RWPE1 (cell line): ENCODE results near the gene APOL2.

ENCODE experiments used
- CTCF ChIA-PET: fragments of 350-600 bp; sonication (Branson Sonifier 250); formaldehyde crosslinking; extraction: SDS; loops from one replicate; lab custom pipeline; 2021; lab: Yijun Ruan, JAX
- POLR2A ChIA-PET: fragments of 400-600 bp; formaldehyde crosslinking; extraction: SDS; loops from one replicate; lab custom pipeline; 2020; ENCODE audit warnings: antibody characterized with exemption; ENCODE audit not compliant: low non-redundant PET; lab: Yijun Ruan, JAX
- DNase-seq: peaks from one replicate; pipeline ENCODE4 v3.0.0; 2012; ENCODE audit warnings: low spot score
- H3K27ac ChIP-seq: fragments of 450-650 bp; 2 replicates; pipeline ENCODE4 v1.5.1; 2017
- CTCF ChIP-seq: fragments of 450-650 bp; conservative IDR thresholded peaks from 2 replicates; pipeline ENCODE4 v1.5.1; 2017; ENCODE audit warnings: low read depth, mild to moderate bottlenecking

The APOL2 gene

DNA sequence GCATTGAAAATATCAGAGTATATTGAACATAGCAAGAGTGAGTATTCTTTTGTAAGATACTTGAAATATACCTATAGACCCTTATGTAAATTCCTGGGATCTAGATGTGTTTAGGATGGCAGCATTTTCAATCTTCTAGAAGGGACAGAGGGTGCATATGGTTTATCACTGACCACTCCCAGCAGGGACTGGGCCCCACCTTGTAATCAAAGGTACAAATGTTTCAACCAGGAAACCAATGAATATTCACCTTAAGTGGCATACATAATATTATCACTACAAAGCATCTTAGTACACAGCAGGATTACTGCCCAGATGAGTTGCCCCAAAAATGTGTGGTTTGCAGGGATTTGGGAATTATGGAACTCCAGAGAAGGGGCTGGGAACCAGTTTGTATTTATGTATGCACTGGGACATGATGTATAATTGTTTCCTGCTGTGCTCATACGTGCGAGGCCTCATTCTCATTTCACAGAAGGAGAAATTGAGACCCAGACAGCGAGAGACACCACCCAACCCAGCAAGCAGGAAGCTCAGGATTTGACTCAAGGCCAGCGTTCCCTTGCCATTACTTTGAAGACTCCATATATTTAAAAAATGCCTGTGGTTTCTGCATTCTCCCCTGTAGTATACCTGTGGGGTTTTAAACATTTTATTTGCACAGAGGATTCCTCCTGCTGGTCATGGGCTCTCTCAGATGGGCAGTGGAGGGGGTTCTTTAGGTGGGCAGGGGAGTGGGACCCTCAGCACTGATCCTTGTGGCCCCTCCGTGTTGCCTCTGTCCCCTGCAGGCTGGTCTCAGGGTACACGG is 42.9 kb downstream of the APOL2 start:
- no peak for DNase-seq
- CTCF ChIA-PET, result no interaction called here
- no peak overlapping the region for H3K27ac ChIP-seq
- no peak for TF ChIP-seq CTCF
- POLR2A ChIA-PET, result no interaction called here

DNA sequence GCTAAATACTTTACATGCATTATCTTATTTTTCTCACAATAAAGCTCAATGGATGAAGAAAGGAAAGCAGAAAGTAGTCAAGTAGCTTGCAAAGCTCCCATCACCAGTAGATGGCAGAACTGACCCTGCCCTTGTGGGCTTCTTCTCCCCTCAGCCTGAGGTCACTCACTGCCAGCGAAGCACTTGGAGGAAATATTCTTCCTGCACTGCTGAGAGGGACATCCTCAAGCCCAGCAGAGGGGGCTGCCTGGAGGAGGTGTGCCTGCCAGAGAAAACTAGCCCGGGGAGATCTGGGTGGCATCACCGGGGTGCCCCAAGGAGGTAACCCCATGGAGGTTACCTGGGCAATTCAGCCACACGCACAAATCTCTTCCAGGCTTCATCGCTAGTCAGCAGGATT is 44.4 kb downstream of the APOL2 start:
- ChIA-PET POLR2A (no interaction called here), CTCF (interaction anchor here (0.6 kb wide), 1 partner anchor 293 kb away, joined by 6 read pairs; no protein-coding TSS in a partner anchor)

DNA sequence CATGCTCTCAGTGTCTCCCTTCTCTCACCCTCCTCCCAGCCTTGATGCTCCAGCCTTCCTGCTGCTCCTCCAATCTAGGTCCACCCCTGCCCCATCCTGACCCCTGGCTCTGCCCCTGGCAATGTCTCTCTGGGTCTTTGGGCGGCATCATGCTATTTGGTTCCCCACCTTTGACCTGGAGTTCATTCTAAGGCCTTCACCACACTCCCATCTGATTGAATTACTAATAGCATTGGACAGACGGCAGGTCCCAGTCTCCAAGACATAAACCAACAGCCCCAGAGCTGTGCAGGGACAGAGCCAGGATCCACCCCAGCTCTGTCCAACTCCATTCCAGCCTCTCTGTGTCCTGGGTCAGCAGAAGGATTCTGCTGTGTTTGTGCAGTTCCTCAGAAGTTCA is 44.9 kb downstream of the APOL2 start:
- DNase-seq, result no peak
- POLR2A ChIA-PET, result no interaction called here
- CTCF ChIA-PET, result interaction anchor here (0.6 kb wide), 1 partner anchor 294 kb away, joined by 6 read pairs; no protein-coding TSS in a partner anchor
- TF ChIP-seq CTCF, result no peak
- no peak overlapping the region for H3K27ac ChIP-seq

More for the DNA sequence above, 44.4 kb downstream of the APOL2 start:
- peak; percentile 51 for TF ChIP-seq CTCF
- no peak for DNase-seq
- no peak overlapping the region for H3K27ac ChIP-seq

- POLR2A ChIA-PET, result no interaction called here
- no peak overlapping the region for H3K27ac ChIP-seq
- no peak for TF ChIP-seq CTCF
- DNase-seq, result no peak
- CTCF ChIA-PET, result no interaction called here
Observed at GRCh38 chr22:36193577-36193976, 45.8 kb downstream of the APOL2 start.

DNA sequence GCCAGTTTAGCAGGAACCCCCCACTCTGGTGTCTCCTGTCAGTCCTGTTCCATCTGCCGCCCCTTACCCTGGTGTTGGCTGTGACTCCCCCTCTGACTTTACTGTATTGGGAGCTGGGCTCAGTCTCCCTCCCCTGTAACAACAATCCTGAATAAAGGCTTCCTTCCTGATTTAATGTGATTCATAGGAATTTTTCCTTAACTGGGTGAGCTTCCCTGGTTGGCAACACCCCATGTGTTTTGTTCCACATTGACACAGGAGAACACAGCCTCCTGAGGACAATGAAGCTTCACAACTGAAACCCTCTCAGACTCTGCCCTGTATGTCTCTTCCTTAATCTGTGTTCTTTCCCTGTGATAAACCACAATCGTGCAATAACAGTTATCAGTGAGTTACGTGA is 46.2 kb downstream of the APOL2 start:
- no peak overlapping the region for H3K27ac ChIP-seq
- POLR2A ChIA-PET, result no interaction called here
- CTCF ChIA-PET, result no interaction called here
- TF ChIP-seq CTCF, result no peak
- DNase-seq, result no peak

DNA sequence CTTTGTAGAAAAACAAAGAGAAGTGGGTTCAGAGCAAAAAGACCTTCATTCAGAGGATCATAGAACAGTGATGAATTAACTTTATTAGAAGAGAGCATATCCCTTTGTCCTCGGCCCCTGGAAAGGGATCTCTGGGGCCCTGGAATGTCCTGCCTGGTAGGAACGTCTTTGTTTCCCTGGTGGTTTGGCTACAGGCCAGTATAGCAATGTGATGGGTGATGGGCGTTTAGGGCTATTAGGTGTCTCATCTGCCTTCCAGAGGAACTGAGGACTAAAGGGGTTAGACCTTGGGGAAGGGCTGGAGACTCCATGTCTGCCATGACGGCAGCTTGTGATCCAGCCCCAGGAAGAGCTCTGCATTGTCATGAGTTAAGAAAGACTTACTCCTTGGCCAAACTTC is 46.8 kb downstream of the APOL2 start:
- no peak for TF ChIP-seq CTCF
- ChIA-PET POLR2A (no interaction called here), CTCF (no interaction called here)
- DNase-seq, result no peak
- no peak overlapping the region for H3K27ac ChIP-seq
